HG03066 (cell line): ENCODE results near the gene ART4.
A peak's percentile ranks its signal among the peaks of the same experiment; 100 is the strongest.

ENCODE experiments used
- ATAC-seq: cut with Tn5 transposase; IDR thresholded peaks from one replicate; pipeline ENCODE4 v1.9.1; 2021; ENCODE audit warnings: low read depth; ENCODE audit not compliant: unreplicated experiment

The ART4 gene

DNA sequence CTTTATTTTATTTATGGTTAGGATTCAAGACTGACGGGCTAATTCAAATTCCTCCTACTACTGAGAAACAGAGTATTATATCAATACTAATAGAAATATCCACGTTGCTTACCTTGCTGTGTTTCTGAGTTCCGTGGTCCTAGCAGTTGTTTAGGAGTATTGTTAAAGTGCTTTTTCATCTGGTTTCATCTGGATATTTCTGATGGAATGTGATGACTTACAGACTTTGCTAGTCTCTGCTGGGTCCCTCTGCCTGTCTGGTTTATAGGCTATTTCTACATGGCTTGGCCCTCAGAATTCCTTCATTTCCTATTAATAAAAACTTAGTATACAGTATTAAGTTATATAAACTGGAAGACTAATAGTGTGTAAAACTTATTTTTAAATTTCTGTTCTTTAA, 29.3 kb downstream of the ART4 start, which contains the start of gene SMCO3:
TSS of gene SMCO3 (minus strand) at position 169 of the 400 bp plus-strand sequence. CDS start 7,502 bp downstream, outside the sequence.
- ATAC-seq, result no peak

- ATAC-seq, result no peak
Measured at GRCh38 chr12:14811486-14811885, 31.8 kb downstream of the ART4 start.

DNA sequence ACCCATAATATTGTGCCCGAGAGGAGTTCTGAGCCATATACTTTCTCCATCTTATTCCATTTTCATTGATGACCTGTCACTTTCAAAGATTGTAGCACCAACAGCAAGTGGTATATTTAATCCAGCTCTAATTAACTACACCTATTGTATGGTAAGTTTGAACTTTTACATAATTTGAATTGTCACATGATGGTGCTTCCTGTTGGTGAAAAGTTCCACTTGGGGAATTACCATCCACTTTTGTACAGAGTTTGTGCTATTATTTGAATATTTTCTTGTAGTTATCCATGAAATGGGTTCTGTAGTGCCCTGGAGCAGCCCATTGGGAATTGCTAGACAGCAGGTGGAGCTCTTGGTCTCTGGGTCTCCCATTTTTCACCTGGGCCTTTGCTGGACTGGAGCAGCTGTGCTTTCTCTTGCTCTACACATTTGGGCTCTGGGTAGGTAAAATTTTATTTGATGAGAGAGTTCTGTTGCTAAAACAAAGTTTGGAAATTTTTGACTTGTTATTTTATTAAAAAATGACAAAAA, 32.3 kb downstream of the ART4 start:
- ATAC-seq, result no peak

DNA sequence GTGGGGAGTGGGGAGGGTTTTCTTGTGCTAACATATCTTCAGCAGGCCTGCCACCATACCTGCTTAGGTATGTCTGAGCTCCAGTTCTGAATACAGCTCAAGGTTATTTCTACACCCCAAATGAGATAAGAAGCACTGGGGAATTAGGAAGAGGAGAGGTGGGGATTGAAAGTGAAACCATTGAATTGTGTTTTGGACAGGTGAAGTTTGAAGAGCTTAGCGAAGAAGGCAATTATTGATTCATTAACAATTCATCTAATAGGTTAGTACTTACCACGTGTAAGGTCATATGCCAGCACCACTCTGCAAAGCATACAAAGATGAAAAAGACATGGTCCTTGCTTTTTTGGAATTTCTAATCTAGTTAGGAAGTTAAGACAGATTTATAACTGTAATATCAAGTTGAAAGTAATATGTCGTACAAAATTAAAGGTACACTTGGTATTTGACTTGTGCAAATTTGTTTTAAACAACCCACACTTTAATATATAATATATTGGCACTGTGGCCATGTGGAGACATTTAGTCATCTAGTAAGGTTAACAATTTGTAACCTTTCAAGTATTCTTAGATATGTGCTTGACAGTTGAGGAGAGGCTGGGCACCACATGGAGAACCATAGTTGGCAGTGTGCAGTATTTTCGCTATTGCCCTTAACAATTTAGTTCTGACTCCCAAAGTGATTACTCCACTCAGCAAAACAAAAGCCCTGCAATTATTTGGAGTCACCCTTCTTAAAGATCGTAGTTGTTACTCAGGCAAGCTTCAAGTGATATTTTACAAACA, 33.0 kb downstream of the ART4 start:
- no peak for ATAC-seq

- ATAC-seq, result peak; percentile 16
Measured at GRCh38 chr12:14803830-14804160, 39.5 kb downstream of the ART4 start.

DNA sequence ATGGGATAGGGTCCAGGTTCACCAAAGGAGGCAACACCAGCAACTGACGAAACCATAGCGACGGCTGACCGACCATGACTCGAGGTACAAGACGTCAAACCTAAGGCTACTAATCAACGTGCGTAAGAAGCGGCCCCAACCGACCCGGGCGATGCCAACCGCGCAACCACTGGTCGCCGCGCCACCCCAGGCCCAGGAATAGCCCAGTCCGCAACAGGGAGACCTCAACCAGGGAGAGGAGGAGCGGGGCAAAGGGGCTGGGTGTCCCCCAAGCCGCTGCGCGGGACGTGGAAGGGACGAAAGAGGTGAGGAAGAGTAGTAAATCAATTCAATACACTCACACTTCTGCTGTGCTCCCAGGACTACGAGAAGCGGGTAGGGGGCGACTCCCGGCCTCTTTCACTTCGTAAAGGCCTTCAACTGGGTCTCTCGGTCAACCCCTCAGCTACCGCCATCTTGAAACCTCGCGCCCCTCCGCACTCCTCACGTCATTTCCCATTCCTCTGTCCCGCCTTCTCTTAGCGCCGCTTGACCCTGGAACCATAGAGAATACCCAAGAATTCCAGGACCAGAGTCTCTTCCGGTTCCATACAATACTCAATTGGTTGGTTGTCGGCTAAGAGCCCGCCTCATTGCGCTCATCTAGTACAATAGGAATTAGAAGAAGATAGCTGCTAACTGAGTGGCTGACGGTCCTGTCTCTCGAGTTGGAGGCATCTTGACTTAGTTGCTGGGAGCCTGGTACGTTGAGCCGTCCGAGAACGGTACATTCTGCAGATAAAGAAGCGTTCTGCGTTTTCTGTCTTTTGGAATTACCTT, 40.1 kb downstream of the ART4 start, which contains the start of the genes C12orf60 and WBP11:
TSS of gene C12orf60 (plus strand) at position 660 of the 819 bp plus-strand sequence. CDS start 19,266 bp downstream, outside the sequence.
TSS of gene WBP11 (minus strand) at position 468 of the 819 bp plus-strand sequence. CDS start 2,095 bp downstream, outside the sequence.
- peak; percentile 99 for ATAC-seq

DNA sequence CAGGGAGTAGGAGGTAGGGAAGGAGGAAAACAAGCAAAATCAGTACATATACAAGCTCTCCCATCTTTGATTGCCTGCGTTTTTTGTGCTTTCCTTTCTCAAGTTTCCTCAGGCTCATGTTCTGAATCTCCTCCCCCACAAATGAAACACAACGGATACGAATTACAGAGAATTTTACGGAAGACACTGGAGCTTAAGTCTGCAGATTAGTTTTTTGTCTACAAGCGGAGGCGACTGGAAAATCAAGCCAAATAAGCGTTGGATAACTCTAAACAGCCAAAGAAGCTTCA, 40.7 kb downstream of the ART4 start:
- no peak for ATAC-seq

GRCh38 chr12:14802247-14802646, 41.1 kb downstream of the ART4 start:
- no peak for ATAC-seq

DNA sequence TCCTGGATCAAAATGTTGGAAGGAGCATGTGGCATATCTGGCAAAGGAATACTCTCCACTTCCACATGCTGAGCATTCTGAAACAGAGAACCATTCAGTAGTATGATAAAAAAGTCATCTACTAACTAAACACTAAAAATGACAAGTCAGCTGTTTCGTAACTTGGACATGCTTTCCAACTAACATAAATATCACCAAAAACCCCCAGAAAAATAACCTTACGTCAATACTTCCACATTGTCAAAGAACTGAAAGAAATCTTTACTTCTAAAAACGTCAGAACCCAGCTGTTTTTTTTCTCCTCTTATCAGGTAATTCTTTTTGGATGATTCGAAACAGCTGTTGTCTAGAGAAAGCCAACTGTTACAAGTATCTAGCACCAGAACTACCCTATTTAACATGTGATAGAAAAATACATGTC, 48.3 kb downstream of the ART4 start:
- no peak for ATAC-seq

DNA sequence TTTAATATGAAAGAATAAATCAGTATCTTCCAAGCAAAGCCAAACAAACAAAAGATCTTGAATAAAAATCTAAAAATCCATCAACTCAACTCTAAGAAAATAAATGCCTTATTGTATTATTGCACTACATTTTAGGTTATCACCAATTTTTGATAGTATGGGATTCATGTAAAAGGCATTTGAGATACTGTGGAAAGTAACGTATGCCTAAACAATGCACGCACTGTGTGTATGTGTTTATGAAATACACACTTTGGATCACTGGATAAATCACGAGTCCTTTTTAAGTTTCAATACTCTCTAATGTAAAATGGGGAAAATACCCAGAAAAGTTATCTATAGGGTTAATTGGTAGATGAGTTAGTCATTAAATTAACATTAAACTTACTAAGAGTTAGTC, 57.8 kb downstream of the ART4 start:
- no peak for ATAC-seq

DNA sequence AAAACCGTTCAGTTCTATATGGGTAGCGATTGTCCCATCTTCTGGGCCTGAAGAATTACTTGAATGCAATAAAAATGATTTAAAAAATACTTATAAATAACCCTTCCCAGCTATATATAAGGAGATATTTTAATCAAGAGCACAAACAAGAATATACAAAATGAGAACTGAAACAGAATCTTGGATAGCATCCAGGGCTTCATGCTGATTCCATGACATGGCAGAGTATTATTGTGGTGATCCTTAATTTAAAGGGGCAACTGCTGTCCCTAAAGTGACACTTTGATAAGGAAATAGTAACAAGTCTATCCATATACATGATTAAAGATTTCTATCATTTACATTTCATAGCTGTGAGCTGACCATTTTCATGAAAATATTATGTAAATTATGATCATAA, 58.9 kb downstream of the ART4 start:
- ATAC-seq, result no peak

GRCh38 chr12:14782756-14783155, 60.6 kb downstream of the ART4 start:
- ATAC-seq, result no peak

GRCh38 chr12:14781563-14781962, 61.8 kb downstream of the ART4 start:
- no peak for ATAC-seq

- no peak for ATAC-seq
Measured at GRCh38 chr12:14780859-14781258, 62.5 kb downstream of the ART4 start.

- no peak for ATAC-seq
Measured at GRCh38 chr12:14779834-14780233, 63.5 kb downstream of the ART4 start.

DNA sequence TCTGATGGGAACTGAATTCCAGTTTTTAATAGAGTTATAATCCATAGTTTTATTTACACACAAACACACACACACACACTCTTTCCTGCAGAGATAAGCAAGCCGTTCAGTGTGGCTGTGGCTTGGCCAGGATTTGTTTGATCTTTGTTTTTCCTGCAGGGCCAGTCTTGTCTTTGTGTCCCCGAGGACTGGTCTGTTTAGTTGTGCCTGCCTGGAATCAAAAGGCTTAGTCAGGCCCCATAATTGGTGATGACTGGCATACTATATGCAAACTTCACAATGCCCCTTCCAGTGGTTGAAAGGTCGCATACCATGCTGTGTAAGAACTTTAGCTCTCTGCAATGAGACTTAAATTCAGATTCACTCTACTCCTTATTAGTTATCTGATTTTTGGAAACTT, 66.1 kb downstream of the ART4 start:
- no peak for ATAC-seq

- no peak for ATAC-seq
Measured at GRCh38 chr12:14776236-14776961, 66.9 kb downstream of the ART4 start.

DNA sequence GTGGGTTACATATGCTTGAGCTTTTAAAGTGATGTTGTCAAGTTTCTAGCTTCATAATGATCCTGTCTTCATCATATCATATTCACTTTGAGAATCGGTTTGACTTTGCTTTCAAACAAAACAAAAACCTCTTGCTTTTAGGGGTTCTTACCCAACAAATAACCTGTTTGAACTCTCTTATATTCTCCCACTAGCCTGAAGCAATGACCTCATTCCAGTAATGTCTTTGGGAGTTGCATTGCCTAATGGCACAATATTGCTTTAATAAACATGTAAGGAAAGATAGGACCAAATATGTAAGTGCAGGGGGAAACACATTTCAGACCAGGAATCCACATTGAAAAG, 67.7 kb downstream of the ART4 start:
- ATAC-seq, result no peak
